GM12872 (cell line): ENCODE results near the gene ATP2B2.

Experiments
- CTCF ChIP-seq: IDR thresholded peaks from 3 replicates; pipeline ENCODE4 v1.5.1; 2011; ENCODE audit warnings: low read depth, mild to moderate bottlenecking, low read length, moderate library complexity; ENCODE audit not compliant: insufficient read depth

The ATP2B2 gene

GRCh38 chr3:10495003-10495402 is 10.4 kb downstream of the ATP2B2 start:
- TF ChIP-seq CTCF: no peak

- TF ChIP-seq CTCF: no peak
Measured at GRCh38 chr3:10494180-10494579, 11.2 kb downstream of the ATP2B2 start.

GRCh38 chr3:10493202-10493589 is 12.2 kb downstream of the ATP2B2 start:
- TF ChIP-seq CTCF: no peak

GRCh38 chr3:10492364-10493201 is 12.8 kb downstream of the ATP2B2 start:
- no peak for TF ChIP-seq CTCF

DNA sequence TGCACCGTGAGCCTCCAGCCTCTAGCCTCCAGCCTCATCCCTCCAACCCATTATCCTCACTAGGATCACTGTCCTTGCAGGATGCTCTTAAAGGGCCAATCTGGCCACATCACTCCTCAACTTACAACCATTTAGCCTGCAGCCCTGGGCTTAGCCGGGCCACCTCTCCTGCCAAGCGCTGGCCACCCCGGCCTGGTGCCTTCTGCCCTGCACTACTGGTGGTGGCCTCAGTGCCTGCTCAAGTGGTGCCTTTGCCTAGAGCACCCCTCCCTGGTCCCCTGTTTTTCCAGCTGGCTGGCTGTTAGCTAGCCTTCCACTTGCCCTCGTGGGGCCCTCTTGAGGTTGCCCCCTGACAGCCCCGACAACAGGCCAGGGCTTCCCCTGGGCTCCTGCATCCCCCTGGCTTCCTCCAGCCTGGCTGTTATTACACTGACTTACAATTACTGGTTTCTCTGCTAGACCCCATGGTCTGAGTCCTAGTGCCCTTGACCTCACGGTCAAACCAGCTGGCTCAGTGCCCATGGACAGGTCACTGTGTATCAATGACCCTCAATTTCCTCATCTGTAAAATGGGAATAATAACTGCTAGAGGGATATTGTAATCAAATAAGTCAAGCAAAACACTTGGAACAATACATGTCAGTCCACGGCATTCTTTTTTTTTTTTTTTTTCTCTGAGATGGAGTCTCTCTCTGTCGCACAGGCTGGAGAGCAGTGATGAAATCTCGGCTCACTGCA is 15.5 kb downstream of the ATP2B2 start:
- no peak for TF ChIP-seq CTCF

DNA sequence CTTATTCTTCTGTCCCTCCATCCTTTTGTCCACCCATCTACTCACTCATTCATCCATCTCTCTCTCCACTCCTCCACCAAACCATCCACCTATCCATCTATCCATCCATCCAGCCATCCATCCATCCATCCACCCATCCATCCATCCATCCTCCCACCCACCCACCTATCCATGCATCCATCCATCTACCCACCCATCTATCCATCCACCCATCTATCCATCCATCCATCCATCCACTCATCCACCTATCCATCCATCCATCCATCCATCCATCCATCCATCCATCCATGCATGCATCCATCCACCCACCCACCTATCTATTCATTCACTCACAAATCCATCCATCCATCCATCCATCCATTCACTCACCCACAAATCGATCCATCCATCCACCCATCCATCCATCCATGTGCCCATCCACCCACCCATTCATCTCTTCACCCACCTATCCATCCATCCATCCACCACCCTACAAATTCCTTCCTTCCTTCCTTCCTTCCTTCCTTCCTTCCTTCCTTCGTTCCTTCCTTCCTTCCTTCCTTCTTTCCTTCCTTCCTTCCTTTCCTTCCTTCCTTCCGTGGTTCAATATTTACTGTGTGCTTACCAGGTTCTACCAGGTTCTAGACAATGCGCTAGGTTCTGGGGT is 17.3 kb downstream of the ATP2B2 start:
- no peak for TF ChIP-seq CTCF

- no peak for TF ChIP-seq CTCF
Measured at GRCh38 chr3:10485806-10486205, 19.6 kb downstream of the ATP2B2 start.
